Hematopoietic multipotent progenitor cell (in vitro differentiated cells): Measurements from ENCODE around the gene CCDC117. TPM values are rescaled to one million over a fixed set of nuclear protein-coding genes. Genes with fewer than 3 reads are reported as not detected.

Source experiments
- DNase-seq, 3 donors: peaks; one replicate each; pipeline ENCODE4 v3.0.0-alpha.2; 2011 to 2015; ENCODE audit warnings: low read depth in 2 of 3, low spot score in 2 of 3
- total RNA-seq: library from RNA; depleted of rRNA; stranded (reverse); fragments of >200 nt; gene quantifications from one replicate; pipeline ENCODE4 v1.2.3, GENCODE V29; 2012

CCDC117 gene
- total RNA-seq, 1 donor = 10.0 TPM

GRCh38 chr22:28768701-28769393 lies 3.6 kb upstream of the CCDC117 start:
- DNase-seq = no peak

- DNase-seq = no peak
These were observed 3.0 kb upstream of the CCDC117 start for GRCh38 chr22:28769394-28770085.

- no peak for DNase-seq
These were observed 1.2 kb upstream of the CCDC117 start for GRCh38 chr22:28771195-28771791.

DNA sequence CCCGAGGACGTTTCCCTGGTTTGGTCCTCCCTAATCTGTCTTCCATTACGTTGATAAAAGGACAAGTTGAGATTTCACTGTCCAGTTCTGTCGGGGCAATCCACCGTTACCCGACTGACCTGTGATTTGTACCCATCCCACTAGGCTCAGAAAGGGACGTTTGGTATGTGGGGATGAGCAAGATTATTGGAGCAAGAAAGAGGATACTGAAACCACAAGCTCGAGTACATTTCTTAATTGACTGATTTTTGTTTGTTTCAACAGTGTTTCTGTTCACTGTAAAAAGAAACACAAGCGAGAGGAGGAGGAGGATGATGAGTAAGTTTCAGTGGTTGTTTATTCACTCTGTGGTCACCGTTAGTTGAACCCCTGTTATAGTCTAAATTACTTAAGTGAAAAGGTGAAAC lies 969 bp downstream of the CCDC117 start:
- DNase-seq = no peak

DNA sequence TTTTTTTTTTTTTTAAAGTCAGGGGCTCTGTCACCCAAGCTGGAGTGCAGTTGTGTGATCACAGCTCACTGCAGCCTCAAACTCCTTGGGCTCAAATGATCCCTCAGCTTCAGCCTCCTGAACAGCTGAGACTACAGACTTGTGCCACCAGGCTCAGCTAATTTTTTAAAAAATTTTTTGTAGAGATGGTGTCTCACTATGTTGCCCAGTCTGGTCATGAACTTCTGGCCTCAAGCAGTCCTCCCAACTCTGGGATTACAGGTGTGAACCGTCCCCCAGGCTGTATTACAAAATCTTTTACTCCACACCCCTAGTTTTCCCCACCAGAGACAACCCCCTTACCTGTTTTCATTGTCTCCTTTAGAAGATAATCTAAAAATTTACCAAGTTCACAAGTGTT lies 1.9 kb downstream of the CCDC117 start:
- no peak for DNase-seq

DNA sequence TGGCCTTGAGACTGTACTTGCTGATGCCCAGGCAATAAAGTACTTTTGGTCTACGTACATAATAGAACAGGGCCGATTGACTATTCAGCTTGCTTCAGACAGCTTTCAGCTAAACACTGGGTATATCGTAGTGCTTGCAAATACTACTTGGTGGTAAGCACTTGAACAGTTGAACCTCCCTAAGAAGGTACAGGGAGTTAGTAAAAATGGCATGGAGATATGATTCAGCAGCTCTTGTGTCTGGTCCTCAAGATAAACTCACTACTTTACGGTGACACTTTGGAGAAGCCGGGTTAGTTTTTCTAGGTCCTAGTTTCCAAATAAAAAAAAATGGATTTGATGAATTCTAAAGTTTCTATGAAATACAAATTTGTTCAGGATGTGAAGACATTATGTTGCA lies 7.3 kb downstream of the CCDC117 start:
- DNase-seq = no peak

DNA sequence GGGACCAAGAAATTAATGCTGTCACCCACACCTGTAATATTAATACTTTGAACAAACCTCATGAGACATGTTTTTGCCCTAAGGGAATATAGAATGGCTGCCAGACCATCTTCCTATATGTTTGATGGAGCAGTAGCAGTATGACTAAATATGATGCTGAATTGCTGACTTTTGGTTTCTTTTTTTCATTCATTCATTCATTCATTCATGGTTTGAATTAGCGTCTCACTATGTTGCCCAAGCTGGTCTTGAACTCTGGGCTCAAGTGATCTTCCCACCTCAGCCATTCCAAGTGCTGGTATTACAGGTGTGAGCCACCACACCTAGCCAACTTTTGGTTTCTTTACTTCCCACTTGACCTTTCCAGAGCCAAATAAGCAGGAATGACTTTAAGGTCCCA lies 7.8 kb downstream of the CCDC117 start:
- DNase-seq = no peak

DNA sequence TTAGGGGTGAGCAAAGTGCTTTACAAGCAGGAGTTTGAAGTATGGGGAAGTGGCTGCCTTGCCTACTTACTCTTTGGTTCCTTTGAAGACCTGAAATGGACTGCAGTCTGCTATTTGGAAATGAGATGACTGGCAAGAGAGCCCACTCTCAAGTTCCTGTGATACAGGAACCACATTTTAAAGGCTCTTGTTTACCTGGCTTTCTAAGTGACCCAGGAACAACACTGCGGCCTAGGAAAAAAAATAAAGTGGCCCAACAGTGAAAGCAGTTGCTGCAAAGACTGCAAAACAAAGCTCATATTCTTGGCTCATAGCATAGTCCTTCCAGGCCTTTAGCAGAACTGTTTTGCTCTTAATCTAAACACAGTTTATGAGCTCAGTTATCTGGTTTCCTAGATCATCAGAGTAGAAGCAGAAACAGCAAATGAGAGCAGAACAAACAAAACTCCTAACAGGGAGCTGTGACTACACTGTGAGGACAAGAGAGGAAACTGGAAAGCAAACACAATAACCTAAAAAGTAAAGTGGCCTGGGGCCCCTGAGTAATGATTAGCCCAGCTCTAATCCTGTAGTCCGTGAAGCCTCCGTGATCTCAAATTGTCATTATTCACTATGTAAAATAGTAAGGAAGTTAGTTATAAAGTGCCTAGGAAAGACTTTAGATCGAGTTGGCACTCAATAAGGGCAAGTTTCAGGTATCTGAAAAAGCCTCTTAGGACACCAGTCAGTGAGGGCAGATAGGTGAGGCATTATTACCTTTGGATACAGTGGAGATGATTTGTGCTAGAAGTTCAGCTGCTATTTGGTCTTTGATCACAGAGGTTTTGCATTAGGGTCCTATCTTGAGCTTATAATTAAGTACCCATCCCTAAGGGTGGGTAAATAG lies 11.5 kb downstream of the CCDC117 start:
- peak in 2 of 3 donors; percentile 34 to 37 for DNase-seq

- DNase-seq = no peak
These were observed 16.1 kb downstream of the CCDC117 start for GRCh38 chr22:28788601-28789000.

GRCh38 chr22:28791124-28791523 lies 18.6 kb downstream of the CCDC117 start:
- no peak for DNase-seq

DNA sequence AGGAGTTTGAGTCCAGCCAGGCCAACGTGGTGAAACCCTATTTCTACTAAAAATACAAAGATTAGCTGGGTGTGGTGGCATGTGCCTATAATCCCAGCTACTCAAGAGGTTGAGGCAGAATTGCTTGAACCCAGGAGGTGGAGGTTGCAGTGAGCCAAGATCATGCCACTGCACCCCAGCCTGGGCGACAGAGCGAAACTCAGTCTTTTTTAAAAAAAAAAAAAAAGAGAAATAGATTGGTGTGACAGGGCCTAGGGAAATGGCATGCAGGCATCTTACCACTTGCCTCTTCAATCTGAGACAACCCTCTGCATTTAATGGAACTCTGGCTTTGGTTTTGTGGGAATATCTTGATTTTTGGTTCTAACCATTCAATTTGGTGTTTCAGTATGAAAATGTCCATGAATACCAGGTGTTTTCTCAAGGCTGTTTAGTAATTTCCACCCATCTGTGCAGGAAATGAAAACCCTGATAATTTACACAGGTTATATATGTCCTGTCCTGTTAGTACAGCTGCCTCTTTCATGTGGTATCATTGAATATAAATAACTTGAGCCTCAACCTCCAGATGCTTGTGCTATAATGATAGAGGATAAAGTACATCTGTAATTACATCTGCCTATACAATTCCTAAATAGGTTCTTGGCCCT lies 19.5 kb downstream of the CCDC117 start:
- DNase-seq = peak in 2 of 3 donors; percentile 26 to 68

DNA sequence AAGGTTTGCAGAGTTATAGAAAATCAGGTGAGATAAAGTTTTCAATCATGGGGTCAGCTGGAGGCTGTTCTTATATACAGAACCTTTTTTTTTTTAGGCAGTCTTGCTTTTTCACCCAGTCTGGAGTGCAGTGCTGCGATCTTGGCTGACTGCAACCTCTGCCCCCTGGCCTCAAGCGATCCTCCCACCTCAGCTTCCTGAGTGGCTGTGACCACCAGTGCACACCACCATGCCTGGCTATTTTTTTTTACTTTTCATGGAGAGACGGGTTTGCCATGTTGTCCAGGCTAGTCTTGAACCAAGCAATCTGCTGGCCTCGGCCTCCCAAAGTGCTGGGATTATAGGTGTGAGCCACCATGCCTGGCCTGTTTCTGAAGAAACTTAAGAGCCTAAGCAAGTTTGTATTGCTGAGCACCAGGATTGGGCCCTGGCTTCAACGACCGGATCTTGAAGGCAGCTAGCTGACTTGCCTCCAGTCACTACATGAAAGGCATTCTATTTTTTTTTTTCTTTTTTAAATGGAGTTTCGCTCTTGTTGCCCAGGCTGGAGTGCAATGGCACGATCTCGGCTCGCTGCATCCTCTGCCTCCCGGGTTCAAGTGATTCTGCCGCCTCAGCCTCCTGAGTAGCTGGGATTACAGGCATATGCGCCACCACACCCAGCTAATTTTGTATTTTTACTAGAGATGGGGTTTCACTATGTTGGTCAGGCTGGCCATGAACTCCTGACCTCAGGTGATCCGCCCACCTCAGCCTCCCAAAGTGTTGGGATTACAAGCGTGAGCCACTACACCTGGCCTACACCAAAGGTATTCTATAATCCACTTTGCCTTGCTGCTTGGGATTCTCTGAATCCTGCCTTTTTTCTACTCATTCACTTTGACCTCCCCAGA lies 20.2 kb downstream of the CCDC117 start:
- no peak for DNase-seq

GRCh38 chr22:28793976-28794584 lies 21.6 kb downstream of the CCDC117 start:
- DNase-seq = no peak

DNA sequence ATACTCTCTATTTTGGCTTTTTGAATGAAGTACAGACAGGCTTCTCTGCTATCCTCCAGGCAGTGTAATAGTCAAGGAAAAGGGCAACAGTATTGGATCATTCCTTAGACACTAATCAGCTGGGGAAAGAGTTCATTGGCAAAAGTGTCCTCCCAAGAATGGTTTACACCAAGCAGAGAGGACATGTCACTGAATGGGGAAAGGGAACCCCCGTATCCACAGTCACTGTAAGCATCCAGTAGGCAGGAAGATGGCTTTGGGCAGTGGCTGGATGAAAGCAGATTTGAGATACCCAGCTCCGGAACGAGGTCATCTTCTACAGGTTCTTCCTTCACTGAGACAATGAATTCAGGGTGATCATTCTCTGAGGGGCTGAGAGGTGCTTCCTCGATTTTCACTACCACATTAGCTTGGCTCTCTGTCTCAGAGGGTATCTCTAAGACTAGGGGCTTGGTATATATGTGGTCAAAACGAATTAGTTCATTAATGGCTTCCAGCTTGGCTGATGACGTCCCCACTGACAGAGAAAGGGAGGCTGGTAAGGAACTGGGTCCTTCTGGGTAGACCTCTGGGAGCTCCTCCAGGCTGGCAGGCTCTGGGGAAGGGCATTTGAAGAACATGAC lies 22.7 kb downstream of the CCDC117 start:
- DNase-seq = no peak

- no peak for DNase-seq
These were observed 23.7 kb downstream of the CCDC117 start for GRCh38 chr22:28795932-28796856.

DNA sequence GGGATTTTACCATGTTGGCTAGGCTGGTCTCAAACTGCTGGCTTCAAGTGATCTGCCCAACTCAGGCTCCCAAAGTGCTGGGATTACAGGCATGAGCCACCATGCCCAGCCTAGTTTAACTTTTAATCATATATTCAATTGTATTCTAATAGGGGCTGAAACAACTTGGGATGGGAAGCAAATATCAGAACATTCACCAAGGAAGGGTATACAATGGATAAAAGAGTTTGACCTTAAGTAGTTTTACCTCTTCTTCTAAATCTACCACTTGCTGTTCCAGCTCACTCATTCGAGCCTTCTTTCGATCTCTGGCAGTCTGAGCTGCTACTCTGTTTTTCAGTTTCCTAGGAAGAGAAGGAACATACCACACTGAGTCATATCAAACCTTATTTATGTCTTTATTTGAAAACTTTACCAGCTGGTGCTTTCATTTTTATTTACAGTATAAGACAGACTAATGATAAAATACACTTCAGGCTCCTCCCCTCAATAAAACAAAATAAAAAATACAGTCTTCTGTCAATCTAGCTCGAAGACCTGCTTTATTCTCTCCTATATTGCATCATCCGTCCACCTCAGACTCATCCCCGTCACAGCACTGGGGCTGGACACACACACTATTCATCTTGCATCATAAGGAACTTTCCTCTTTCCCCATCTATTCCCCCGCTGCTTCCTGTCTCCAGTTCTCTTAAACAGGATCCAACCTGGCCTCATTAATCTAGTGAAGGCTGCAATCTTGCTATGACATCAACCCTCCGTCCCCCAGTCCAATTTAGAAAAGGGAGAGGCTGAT lies 26.5 kb downstream of the CCDC117 start:
- DNase-seq = peak in 1 of 3 donors; percentile 25
